Cerebellar cortex (tissue), 1 donor: Measurements from ENCODE around the gene KANSL3.
A peak's percentile ranks its signal among the peaks of the same experiment; 100 is the strongest.
"Not testable (repeated sequence)": the region's sequence is repeated elsewhere in the genome, so short reads cannot be mapped to it uniquely, and the experiment has no call there.

Experiments
- DNase-seq: peaks from one replicate; pipeline ENCODE4 v3.0.0-alpha.2; 2015; ENCODE audit warnings: low spot score

KANSL3 gene

GRCh38 chr2:96557421-96557820 lies 80.7 kb downstream of the KANSL3 start:
- not testable (repeated sequence) for DNase-seq

DNA sequence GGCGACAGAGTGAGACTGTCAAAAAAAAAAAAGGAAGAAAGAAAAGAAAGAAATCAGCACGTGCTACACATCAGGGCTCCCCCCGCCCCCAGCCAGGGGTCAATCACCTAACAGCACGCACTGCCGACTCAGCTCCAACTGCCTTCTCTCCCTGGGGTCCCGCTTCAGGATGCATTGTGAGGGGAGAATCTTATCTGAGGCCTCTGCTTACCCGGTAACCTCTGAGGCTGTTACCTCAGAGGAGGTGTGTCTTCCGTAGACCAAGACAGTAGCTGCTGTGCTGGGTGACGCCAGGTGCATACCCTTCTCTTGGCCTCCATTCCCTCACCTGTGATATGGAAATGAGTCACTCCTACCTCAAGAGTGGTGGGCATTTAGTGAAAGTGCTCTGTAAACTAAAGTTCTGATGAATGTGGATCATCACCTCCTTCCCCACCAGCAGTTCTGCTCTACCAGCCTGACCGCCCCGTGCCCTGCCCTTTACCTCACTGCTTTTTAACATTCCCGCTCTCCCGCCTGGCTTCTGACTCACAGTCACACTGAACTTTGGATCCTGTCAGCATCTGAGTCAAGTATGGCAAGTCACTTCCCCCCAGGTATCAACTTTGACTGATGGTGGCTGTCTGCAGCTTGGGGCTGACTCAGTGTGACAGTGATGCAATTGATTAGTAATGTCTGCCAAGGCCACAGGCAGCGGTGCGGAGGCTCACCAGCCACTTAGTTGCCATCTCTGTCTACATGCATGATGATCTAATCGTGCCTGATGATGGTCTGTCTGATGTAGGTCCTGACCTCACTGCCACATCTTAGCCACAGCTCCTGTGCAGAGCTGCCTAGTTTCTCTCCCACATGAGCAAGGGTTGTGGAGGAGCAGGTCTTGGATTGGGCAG lies 81.4 kb downstream of the KANSL3 start:
- no peak for DNase-seq

DNA sequence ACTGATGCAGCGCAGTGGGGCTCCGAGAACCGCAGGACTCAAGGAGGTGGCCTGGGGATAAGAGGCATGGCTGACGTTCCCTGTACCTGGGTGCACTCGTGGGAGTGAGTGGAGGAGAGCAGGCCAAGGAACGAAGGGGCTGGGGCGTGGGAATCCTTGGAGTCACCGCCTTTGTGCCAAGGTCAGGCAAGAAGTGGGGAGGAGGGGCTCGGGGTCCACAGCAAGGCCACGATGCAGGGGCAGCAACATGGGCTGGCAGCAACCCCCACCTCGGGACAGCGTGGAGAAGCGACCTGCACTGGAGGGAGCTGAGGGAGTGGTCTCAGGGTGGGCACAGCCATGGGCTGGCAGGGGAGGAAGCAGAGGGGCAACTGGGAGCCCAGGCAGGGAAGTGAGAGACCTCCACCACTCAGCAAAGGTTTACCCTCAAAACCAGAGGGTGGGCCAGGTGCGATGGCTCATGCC lies 82.9 kb downstream of the KANSL3 start:
- DNase-seq: no peak

DNA sequence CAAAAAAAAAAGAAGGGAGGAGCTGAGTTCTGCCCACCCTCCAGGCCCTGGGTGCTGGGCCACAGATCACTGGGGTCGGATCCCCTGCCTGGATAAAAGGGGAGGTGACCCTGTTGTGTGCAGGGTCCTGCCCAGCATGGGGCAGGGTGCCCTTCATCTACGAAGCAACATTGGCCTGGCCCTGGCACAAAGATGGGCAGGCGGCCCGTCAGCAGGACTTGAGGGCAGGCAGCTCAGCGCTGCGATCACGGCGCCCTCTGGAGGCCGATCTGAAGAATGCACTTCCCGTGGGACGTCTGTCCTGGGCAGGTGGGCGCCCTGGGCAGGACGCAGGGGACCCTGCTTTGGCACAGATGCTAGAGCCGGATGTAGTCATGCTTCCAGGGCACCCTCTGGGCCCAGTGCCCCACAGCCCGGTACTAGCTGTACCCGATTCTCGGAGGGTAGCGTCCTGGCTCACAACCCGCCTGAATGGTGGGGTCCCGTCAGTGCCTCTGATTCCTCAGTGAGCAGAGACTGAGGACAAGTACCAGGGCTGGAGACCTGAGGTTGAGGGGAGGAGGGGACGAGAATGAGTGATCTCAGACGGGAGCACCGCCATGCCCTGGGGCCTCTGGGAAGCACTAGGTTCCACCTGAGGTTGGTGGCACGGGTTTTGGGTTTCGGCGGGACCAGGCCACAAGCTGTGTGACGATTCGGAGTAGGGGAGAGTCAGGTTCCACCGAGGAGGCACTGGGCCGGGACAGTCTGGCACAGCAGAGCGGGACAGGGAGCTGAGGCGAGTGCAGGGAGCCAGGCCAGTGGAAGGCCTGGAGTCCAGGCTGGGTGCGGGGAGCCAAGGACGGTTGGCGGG lies 83.6 kb downstream of the KANSL3 start:
- DNase-seq: peak; percentile 50

- not testable (repeated sequence) for DNase-seq
These were observed 84.2 kb downstream of the KANSL3 start for GRCh38 chr2:96553957-96554292.

DNA sequence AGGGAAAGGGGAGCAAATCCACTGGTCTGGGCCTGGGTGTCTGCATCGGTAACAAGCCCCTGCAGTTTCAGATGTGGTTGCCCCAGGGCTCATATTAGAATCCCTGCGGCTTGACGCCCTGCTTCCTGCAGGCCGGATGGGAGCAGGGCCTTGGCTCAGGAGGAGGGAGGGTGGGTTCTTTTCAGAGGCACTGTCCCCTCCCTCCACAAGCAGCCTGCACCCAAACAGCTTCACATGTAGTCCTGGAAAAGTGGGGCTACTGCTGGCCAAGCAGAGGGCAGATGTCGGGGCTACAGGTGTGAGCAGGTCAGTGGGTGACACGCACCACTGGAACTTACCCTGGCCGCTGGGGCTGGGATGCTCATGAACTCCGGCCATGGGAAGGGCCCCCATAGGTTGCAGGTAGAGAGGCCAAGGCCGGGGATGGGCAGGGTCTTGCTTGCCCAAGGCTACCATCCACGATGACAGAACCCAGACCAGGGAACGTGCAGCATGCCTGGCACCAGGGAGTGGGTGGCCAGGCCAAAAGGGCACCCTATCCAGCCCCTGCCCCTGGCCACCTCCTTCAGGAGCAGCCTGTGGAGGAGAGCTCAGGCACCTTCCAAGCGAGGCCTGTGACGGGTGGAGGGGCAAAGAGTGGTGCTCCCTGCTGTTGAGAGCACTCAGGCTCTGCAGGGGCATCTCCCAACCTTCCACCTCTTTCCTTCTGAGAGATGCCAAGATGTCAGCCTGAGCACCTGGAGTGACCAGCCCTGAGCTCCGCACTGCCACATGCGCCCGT lies 84.7 kb downstream of the KANSL3 start:
- no peak for DNase-seq

GRCh38 chr2:96552315-96553175 lies 85.6 kb downstream of the KANSL3 start:
- no peak for DNase-seq

DNA sequence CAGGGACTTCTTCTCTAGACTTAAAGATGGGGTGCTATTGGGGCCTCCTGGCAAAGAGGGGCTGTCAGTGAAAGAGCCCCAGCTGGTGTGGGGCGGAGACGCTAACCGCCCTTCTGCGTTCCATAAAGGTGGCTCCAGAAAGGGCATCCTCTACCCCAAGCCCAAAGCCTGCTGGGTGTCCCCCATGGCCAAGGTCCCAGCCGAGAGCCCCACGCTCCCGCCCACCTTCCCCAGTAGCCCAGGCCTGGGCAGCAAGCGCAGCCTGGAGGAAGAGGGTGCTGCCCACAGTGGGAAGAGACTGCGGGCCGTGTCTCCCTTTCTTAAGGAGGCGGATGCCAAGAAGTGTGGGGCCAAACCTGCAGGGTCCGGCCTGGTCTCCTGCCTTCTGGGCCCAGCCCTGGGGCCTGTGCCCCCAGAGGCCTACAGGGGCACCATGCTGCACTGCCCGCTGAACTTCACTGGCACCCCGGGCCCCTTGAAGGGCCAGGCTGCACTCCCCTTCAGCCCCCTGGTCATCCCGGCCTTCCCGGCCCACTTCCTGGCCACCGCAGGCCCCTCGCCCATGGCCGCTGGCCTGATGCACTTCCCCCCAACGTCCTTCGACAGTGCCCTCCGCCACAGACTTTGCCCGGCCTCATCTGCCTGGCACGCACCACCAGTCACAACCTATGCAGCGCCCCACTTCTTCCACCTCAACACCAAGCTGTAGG lies 86.4 kb downstream of the KANSL3 start:
- DNase-seq: no peak

DNA sequence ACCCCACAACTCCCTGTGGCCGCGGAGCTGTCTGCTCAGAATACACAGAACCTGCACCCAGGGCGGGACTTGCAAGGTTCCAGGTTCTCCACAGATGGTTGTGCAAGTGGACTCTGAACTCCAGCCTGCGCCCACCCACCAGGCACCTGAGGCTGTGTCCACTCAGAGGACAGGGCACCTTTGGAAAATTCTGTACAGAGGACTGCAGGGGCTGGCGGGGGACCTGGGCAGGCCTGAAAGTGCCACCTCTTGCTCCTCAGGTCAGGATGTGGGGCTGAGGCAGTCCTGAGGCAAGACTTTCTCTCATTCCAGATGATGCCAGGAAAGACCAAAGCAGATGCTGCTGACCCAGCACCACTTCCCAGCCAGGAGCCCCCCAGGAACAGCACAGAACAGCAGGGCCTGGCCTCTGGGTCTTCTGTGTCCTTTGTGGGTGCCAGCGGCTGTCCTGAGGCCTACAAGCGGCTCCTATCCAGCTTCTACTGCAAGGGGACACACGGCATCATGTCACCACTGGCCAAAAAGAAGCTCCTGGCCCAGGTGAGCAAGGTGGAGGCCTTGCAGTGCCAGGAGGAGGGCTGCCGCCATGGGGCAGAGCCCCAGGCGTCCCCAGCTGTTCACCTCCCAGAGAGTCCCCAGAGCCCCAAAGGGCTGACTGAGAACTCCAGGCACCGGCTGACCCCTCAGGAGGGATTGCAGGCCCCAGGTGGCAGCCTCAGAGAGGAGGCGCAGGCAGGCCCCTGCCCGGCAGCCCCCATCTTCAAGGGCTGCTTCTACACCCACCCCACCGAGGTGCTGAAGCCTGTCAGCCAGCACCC lies 87.1 kb downstream of the KANSL3 start:
- DNase-seq: no peak

DNA sequence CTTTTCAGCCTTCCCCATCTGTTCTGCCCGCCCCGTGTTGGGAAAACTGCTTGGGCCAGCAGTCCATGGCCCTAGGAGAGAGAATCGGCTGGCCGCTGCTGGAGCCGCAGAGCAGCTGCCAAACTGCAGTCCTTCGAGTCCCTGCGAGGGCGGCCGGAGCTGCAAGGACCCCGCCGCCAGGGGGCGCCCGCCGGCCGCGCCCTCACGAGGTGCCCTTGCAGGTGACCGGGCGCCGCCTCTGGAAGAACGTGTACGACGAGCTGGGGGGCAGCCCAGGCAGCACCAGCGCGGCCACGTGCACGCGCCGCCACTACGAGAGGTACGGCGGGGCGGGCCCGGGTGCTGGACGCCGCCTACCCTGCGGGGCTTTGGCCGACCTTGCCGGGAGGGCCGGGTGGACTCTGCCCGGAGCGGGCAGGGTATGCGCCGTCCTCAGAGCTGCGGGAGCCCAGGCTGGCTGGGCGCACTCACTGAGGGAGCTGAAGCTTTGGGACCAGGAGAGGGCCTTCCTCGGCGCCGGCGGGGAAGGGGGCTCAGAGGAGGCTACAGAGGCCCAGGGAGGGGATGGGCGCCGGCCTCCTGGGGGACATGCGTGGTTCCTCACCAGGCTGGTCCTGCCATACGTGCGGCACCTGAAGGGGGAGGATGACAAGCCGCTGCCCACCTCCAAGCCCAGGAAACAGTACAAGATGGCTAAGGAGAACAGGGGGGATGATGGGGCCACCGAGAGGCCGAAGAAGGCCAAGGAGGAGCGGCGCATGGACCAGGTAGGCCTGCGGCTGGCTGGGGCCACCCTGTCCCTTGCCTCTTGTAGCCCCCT lies 87.9 kb downstream of the KANSL3 start:
- no peak for DNase-seq

DNA sequence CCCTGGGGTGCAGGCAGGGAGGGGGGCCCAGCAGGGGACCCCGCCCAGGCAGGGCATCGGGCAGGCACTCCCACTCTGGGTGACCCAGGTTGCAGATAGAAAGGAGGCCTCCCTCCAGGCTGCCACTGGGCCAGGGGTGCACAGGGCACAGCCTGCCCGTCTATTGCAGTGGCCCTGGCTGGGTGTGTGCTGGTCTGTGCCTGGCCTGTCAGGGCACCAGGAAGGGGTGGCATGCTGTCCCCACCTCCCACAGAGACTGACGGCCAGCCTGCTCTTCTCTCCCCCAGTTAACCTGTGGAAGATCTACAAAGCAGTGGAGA lies 88.7 kb downstream of the KANSL3 start:
- DNase-seq: no peak

GRCh38 chr2:96548558-96549465 lies 89.3 kb downstream of the KANSL3 start:
- DNase-seq: no peak

- peak; percentile 8 for DNase-seq
These were observed 90.4 kb downstream of the KANSL3 start for GRCh38 chr2:96547731-96548171.

GRCh38 chr2:96547203-96547641 lies 90.9 kb downstream of the KANSL3 start:
- no peak for DNase-seq

DNA sequence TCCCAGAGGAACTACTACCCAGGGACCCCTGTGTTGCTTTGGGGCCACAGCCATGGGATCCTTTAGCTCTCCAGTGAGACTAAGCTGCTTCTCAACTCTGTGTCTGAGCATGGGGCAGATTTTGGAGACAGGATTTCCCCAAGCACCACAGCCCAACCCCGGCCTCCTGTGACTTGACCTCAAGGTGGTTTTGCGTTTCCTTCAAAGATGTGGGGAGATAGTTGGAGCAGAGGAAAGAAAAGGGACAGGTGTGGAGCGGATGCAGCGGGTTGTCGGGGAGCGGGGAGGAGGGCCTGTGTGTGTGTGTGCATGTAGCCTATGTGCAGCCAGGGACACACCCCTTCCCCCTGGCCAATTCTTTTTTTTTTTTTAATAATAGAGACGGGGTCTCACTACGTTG lies 91.3 kb downstream of the KANSL3 start:
- no peak for DNase-seq

DNA sequence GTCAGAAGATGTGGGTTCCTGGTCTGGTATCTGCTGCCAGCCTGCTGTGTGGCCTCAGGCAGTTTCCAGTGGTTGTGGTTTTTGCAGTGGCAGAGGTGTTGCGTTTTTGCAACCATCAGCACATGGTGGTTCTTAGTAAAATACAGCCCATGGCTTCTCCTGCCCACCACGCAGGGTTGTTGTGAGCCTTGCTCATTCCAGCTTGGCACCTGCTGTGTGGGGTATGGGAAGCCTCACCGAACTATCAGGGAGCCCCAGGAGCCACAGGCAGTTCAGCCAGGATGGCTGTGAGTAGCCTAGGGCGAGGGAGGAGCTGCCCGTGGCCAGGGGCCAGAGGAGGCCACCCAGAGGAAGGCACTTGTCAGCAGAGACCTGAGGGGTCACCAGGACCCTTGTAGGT lies 91.8 kb downstream of the KANSL3 start:
- DNase-seq: no peak
